HepG2 (cell line): Measurements from ENCODE around the gene B9D2. TPM values are rescaled to one million over a fixed set of nuclear protein-coding genes. Genes with fewer than 3 reads are reported as not detected.
A peak's percentile ranks its signal among the peaks of the same experiment; 100 is the strongest.

Source experiments
- AGO2 ChIP-seq: fragments of 200-400 bp; formaldehyde crosslinking; optimal IDR thresholded peaks from 2 replicates; pipeline ENCODE3; 2017; ENCODE audit warnings: mild to moderate bottlenecking, low read depth, low read length, moderate library complexity
- ARHGAP35 ChIP-seq: sonication (generic); formaldehyde crosslinking; IDR thresholded peaks from 2 replicates; pipeline ENCODE4 v1.9.0; 2022; ENCODE audit warnings: mild to moderate bottlenecking, inconsistent platforms, moderate library complexity, missing genetic modification reagents, borderline replicate concordance
- CEBPG ChIP-seq: IDR thresholded peaks from 2 replicates; pipeline ENCODE4 v1.6.1; 2016
- CSRNP2 ChIP-seq: sonication (generic); formaldehyde crosslinking; conservative IDR thresholded peaks from 2 replicates; pipeline ENCODE4 v1.8.0; 2022; ENCODE audit warnings: low read depth, missing genetic modification reagents
- DRAP1 ChIP-seq: IDR thresholded peaks from 2 replicates; pipeline ENCODE4 v1.6.1; 2016; ENCODE audit warnings: missing genetic modification reagents, missing compliant biosample characterization
- ERF ChIP-seq: IDR thresholded peaks from 2 replicates; pipeline ENCODE4 v1.6.1; 2018; ENCODE audit warnings: missing biosample characterization, missing genetic modification reagents
- FOXC1 ChIP-seq: sonication (generic); formaldehyde crosslinking; IDR thresholded peaks from 2 replicates; pipeline ENCODE4 v1.8.0; 2022; ENCODE audit warnings: mild to moderate bottlenecking, missing genetic modification reagents, borderline replicate concordance
- HDAC1 ChIP-seq: sonication (generic); formaldehyde crosslinking; IDR thresholded peaks from 2 replicates; pipeline ENCODE4 v1.5.1; 2020; ENCODE audit warnings: mild to moderate bottlenecking, missing genetic modification reagents
- IKZF5 ChIP-seq: IDR thresholded peaks from 2 replicates; pipeline ENCODE4 v1.6.1; 2018; ENCODE audit warnings: missing genetic modification reagents, mild to moderate bottlenecking, missing compliant biosample characterization
- IRF2 ChIP-seq: IDR thresholded peaks from 2 replicates; pipeline ENCODE4 v1.6.1; 2018; ENCODE audit warnings: missing genetic modification reagents, missing compliant biosample characterization
- RAD21 ChIP-seq: fragments of 450-650 bp; formaldehyde crosslinking; IDR thresholded peaks from 2 replicates; pipeline ENCODE4 v1.5.0; 2020; ENCODE audit warnings: mild to moderate bottlenecking
- SRSF1 ChIP-seq: fragments of 200-400 bp; formaldehyde crosslinking; optimal IDR thresholded peaks from 2 replicates; pipeline ENCODE3; 2017; ENCODE audit warnings: mild to moderate bottlenecking, low read depth, low read length, moderate library complexity
- UBTF ChIP-seq: sonication (generic); formaldehyde crosslinking; IDR thresholded peaks from 2 replicates; pipeline ENCODE4 v1.4.0; 2020; ENCODE audit warnings: mild to moderate bottlenecking, missing genetic modification reagents
- XRCC5 ChIP-seq: fragments of 200-400 bp; formaldehyde crosslinking; optimal IDR thresholded peaks from 2 replicates; pipeline ENCODE3; 2017; ENCODE audit warnings: mild to moderate bottlenecking, low read length
- ZNF335 ChIP-seq: sonication (generic); formaldehyde crosslinking; IDR thresholded peaks from 2 replicates; pipeline ENCODE4 v1.4.0; 2020; ENCODE audit warnings: missing genetic modification reagents
- ZSCAN21 ChIP-seq: sonication (generic); formaldehyde crosslinking; IDR thresholded peaks from 2 replicates; pipeline ENCODE4 v1.8.0; 2022; ENCODE audit warnings: mild to moderate bottlenecking, missing genetic modification reagents, moderate library complexity, borderline replicate concordance
- polyA plus RNA-seq, 8 experiments: library from polyadenylated mRNA; depleted of rRNA in 3 of 8; stranded (reverse) in 7 of 8; unstranded in 1 of 8; fragments of >200 nt; fragmentation: Illumina TruSeq in 4 of 8; extraction: Trizol in 4 of 8; gene quantifications; 2 replicates each; pipeline versions ENCODE4 v1.2.1 to v1.2.3, GENCODE V29; 2011 to 2016; ENCODE audit warnings: low read depth in 4 of 8, missing spikeins in 1 of 8, mixed read lengths in 1 of 8; ENCODE audit not compliant: insufficient read depth in 1 of 8
- total RNA-seq, 5 experiments: library from RNA; depleted of rRNA; stranded (reverse); fragments of >200 nt; fragmentation: Illumina TruSeq; extraction: Trizol; gene quantifications; 2 replicates each; pipeline ENCODE4 v1.2.3, GENCODE V29; 2016; ENCODE audit warnings: low read depth in 1 of 5

Gene B9D2
- total and polyA plus RNA-seq, 2 of the 13 experiments (the other 11 are each of a cell fraction or from before 2014, with no cell fraction given), result 3.1 to 4.4 TPM

GRCh38 chr19:41353466-41354342 is 10.2 kb downstream of the B9D2 start, which contains the start of gene TGFB1 (continued):
- TF ChIP-seq IKZF5 (peak; percentile 53; the same call in 1 of the 2 replicates), SRSF1 (peak; percentile 79), ZSCAN21 (CRISPR knock-in tag) (no peak), CSRNP2 (peak; percentile 55; the same call in 1 of the 2 replicates), ARHGAP35 (CRISPR knock-in tag) (0 out of 2 replicates have a peak, but pooled peaks have one; percentile 24), FOXC1 (no peak), IRF2 (CRISPR knock-in tag) (peak; percentile 45; the same call in 1 of the 2 replicates), CEBPG (no peak; the same call in 1 of the 2 replicates), ERF (peak; percentile 46; the same call in 1 of the 2 replicates), UBTF (CRISPR knock-in tag) (0 out of 2 replicates have a peak, but pooled peaks have one; percentile 18), XRCC5 (peak; percentile 77), DRAP1 (CRISPR knock-in tag) (peak; percentile 57), AGO2 (peak; percentile 71), ZNF335 (CRISPR knock-in tag) (0 out of 2 replicates have a peak, but pooled peaks have one; percentile 65), HDAC1 (CRISPR knock-in tag) (peak; percentile 61), RAD21 (peak; percentile 29; the same call in 1 of the 2 replicates)
